ENCODE measurements around the gene GGNBP2.

GRCh38 chr17:36511216-36511615 is 33.5 kb upstream of the GGNBP2 start:
- no peak for TF ChIP-seq CTCF (IDR thresholded peaks at IDR 0.05)
- no peak for TF ChIP-seq POLR2A (IDR thresholded peaks at IDR 0.05)
